K562 (cell line): Measurements from ENCODE around the gene DSG2. TPM values are rescaled to one million over a fixed set of nuclear protein-coding genes. Genes with fewer than 3 reads are reported as not detected.

ENCODE experiments used
- BRCA1 ChIP-seq, 2 experiments: fragments of 450-650 bp in 1 of 2; sonication (generic) in 1 of 2; formaldehyde crosslinking in 1 of 2; IDR thresholded peaks; 2 replicates each; pipeline versions ENCODE4 v1.5.0 to v1.6.1; 2017 to 2020; ENCODE audit warnings: mild to moderate bottlenecking in 1 of 2, missing genetic modification reagents in 1 of 2
- BRD9 ChIP-seq: fragments of 450-650 bp; IDR thresholded peaks from 2 replicates; pipeline ENCODE4 v1.6.1; 2018; ENCODE audit warnings: low read depth; ENCODE audit not compliant: partially characterized antibody
- ERF ChIP-seq: fragments of 450-650 bp; formaldehyde crosslinking; IDR thresholded peaks from 2 replicates; pipeline ENCODE4 v1.4.0; 2020; ENCODE audit warnings: mild to moderate bottlenecking, mixed read lengths
- ETV5 ChIP-seq: sonication (generic); formaldehyde crosslinking; IDR thresholded peaks from 2 replicates; pipeline ENCODE4 v1.4.0; 2020; ENCODE audit warnings: low read depth, mild to moderate bottlenecking, missing genetic modification reagents
- HDAC8 ChIP-seq: fragments of 450-650 bp; IDR thresholded peaks from 2 replicates; pipeline ENCODE4 v1.6.1; 2016; ENCODE audit warnings: mild to moderate bottlenecking, missing genetic modification characterization, moderate library complexity, missing compliant biosample characterization
- LEF1 ChIP-seq: fragments of 450-650 bp; IDR thresholded peaks from 2 replicates; pipeline ENCODE4 v1.6.1; 2016; ENCODE audit warnings: mild to moderate bottlenecking
- MAZ ChIP-seq, 2 experiments: fragments of 450-650 bp in 1 of 2; sonication (generic) in 1 of 2; formaldehyde crosslinking; IDR thresholded peaks in 1 of 2; conservative IDR thresholded peaks in 1 of 2; 2 replicates each; pipeline versions ENCODE4 v1.4.0 to v1.5.0; 2020; ENCODE audit warnings: mild to moderate bottlenecking in 1 of 2, missing genetic modification reagents in 1 of 2
- POLR3A ChIP-seq: IDR thresholded peaks from 2 replicates; pipeline ENCODE4 v1.6.1; 2011; ENCODE audit warnings: borderline replicate concordance, mild to moderate bottlenecking, moderate library complexity; ENCODE audit not compliant: insufficient read length, insufficient read depth; ENCODE audit errors: extremely low read depth
- PURB ChIP-seq: sonication (generic); formaldehyde crosslinking; IDR thresholded peaks from 2 replicates; pipeline ENCODE4 v1.9.0; 2021; ENCODE audit warnings: low read depth, mild to moderate bottlenecking, missing genetic modification reagents
- SRSF7 ChIP-seq: fragments of 200-400 bp; formaldehyde crosslinking; optimal IDR thresholded peaks from 2 replicates; pipeline ENCODE3; 2017; ENCODE audit warnings: mild to moderate bottlenecking, low read depth, low read length
- TCF15 ChIP-seq: fragments of 250-450 bp; sonication (Bioruptor Pico); IDR thresholded peaks from 2 replicates; pipeline ENCODE4 v1.8.0; 2022; ENCODE audit warnings: moderate library complexity, mild to moderate bottlenecking, inconsistent platforms
- TSC22D4 ChIP-seq: fragments of 450-650 bp; IDR thresholded peaks from 2 replicates; pipeline ENCODE4 v1.6.1; 2016; ENCODE audit warnings: missing genetic modification characterization, missing biosample characterization, control low read depth
- ZBTB2 ChIP-seq: fragments of 450-650 bp; IDR thresholded peaks from 2 replicates; pipeline ENCODE4 v1.6.1; 2016; ENCODE audit warnings: antibody characterized with exemption
- ZNF398 ChIP-seq: fragments of 250-450 bp; sonication (Bioruptor Pico); IDR thresholded peaks from 2 replicates; pipeline ENCODE4 v1.8.0; 2021; ENCODE audit warnings: moderate library complexity, mild to moderate bottlenecking, inconsistent platforms
- ZNF57 ChIP-seq: fragments of 450-650 bp; formaldehyde crosslinking; IDR thresholded peaks from 2 replicates; pipeline ENCODE4 v1.4.0; 2020; ENCODE audit warnings: mild to moderate bottlenecking, moderate library complexity
- polyA plus RNA-seq, 8 experiments: library from polyadenylated mRNA; depleted of rRNA in 4 of 8; stranded (reverse) in 5 of 8; unstranded in 3 of 8; fragments of >200 nt; fragmentation: Nextera tagmentation in 2 of 8; fragmentation: Illumina TruSeq in 1 of 8; extraction: Ambion mirVana in 2 of 8; extraction: Trizol in 1 of 8; gene quantifications; 2 replicates each; pipeline versions ENCODE4 v1.2.1 to v1.2.3, GENCODE V29; 2011 to 2014; ENCODE audit warnings: inconsistent platforms in 1 of 8, missing spikeins in 1 of 8
- total RNA-seq, 7 experiments: library from RNA; depleted of rRNA in 6 of 7; stranded (reverse); fragments of >200 nt in 6 of 7; fragmentation: Illumina TruSeq in 2 of 7; extraction: Trizol in 2 of 7; gene quantifications; 2 replicates each; pipeline versions ENCODE4 v1.2.1 to v1.2.3, GENCODE V29; 2011 to 2021; ENCODE audit warnings: low replicate concordance in 1 of 7

The DSG2 gene
- total and polyA plus RNA-seq, 9 of the 15 experiments (the other 6 are each of a cell fraction or from before 2014, with no cell fraction given) = 16.9 to 68.6 (median 41.3) TPM

- TF ChIP-seq ERF (CRISPR knock-in tag) (no peak), HDAC8 (tag) (no peak), TSC22D4 (no peak), POLR3A (no peak), LEF1 (no peak), PURB (CRISPR knock-in tag) (no peak), SRSF7 (no peak), ZNF57 (CRISPR knock-in tag) (no peak), MAZ (CRISPR knock-in tag; conservative IDR thresholded peaks at IDR 0.05 in 1 of 2, IDR thresholded peaks at IDR 0.05 in 1 of 2) (peak; percentile 55 to 73; a peak in 3 of 4 replicates), ETV5 (no peak), BRD9 (no peak), TCF15 (CRISPR knock-in tag) (no peak), BRCA1 (IDR thresholded peaks at IDR 0.05) (no peak), BRCA1 (CRISPR knock-in tag; IDR thresholded peaks at IDR 0.05) (no peak), ZBTB2 (no peak), ZNF398 (CRISPR knock-in tag) (no peak)
These were observed at the start of gene DSG2 (continued) for GRCh38 chr18:31497836-31498573.
